ENCODE results near the gene CDK11B.
"Not testable (repeated sequence)": the region's sequence is repeated elsewhere in the genome, so short reads cannot be mapped to it uniquely, and the experiment has no call there.

CDK11B gene

DNA sequence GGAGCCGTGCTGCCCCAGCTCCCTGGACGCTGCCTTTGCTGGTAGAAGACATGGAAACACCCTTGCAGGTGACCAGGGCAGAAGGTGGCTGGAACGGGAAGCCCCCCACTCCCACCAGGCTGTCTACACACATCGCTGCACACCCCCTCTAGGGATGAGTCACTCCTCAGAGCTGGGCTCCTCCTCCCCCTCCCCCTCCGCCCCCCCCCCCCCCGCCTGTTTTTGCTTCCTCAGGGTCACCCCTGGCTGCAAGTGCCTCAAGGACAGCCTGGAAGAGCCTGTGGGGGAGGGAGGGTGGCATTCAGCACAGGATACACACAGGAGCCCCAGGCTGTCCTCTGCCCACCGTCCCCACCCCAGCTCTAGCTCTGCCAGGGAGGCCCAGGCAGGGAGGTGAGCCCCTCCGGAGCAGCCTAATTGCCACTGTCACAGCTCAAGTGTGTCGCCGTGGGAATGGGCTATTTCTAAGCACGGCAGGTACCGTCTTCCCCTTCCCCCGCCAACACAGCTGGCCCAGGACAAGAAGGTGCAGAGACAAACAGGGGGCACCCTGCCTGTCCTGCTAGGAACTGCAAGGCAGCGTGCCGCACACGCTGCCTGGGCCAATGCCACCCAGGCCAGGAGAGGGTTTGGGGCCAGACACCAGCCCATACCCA lies 61.4 kb downstream of the CDK11B start:
- DNase-seq = peak; percentile 57

DNA sequence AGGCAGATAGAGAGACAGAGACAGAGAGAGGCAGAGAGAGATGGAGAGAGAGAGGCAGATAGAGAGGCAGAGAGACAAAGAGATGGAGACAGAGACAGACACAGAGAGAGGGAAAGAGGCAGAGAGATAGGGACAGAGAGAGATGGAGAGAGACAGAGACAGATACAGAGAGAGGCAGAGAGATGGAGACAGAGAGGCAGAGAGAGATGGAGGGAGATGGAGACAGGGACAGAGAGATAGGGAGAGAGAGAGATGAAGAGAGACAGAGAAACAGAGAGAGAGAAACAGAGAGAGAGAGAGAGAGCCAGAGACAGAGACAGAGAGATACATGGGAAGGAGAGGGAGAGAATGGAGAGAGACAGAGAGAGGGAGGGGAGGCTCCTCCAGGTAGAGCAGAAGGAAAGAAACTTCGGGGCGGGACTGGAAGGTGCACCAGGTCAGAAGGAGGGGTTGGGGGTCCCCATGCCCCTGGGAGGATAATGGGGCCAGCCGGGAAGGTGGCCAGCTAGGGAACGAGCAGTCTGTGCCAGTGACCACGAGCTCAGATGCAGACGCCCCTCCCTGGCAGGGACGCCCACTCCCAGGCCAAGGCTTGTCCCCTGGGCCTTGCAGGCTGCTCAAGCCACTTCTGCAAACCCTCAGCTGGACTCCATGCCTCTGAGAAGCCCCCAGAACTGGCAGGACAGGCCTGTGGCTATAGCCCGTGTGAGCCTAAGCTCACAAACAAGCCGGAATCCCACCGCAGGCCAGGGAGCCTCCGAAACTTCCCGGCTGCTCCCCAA lies 62.1 kb downstream of the CDK11B start:
- peak; percentile 51 for DNase-seq

DNA sequence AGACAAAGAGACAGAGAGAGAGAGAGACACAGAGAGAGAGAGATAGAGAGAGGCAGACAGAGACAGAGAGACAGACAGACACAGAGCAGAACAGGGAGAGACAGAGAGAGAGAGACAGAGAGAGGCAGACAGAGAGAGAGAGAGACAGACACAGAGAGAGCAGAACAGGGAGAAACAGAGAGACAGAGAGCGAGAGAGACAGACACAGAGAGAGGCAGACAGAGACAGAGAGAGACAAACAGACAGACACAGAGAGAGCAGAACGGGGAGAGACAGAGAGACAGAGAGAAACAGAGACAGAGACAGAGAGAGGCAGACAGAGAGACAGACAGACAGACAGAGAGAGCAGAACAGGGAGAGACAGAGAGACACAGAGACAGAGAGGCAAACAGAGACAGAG lies 63.5 kb downstream of the CDK11B start:
- not testable (repeated sequence) for DNase-seq

DNA sequence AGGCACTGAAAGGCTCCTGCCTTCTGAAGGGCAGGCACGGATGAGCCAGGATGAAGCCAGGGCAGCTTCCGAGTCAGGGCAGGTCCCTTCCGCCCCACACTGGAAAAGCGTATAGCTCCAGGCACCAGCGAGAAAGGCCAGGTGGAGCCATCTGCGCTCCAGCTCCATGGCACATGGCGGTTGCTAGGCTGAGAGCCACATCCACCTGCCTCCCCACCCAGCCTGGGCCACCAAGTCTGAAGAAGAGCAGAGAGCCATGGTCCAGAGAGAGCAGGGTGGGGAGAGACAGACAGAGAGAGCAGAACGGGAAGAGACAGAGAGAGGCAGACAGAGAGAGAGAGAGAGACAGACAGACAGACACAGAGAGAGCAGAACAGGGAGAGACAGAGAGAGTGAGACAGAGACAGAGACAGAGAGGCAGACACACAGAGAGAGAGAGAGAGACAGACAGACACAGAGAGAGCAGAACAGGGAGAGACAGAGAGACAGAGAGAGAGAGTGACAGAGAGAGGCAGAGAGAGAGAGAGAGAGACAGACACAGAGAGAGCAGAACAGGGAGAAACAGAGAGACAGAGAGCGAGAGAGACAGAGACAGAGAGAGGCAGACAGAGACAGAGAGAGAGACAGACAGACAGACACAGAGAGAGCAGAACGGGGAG lies 64.1 kb downstream of the CDK11B start:
- no peak for DNase-seq

DNA sequence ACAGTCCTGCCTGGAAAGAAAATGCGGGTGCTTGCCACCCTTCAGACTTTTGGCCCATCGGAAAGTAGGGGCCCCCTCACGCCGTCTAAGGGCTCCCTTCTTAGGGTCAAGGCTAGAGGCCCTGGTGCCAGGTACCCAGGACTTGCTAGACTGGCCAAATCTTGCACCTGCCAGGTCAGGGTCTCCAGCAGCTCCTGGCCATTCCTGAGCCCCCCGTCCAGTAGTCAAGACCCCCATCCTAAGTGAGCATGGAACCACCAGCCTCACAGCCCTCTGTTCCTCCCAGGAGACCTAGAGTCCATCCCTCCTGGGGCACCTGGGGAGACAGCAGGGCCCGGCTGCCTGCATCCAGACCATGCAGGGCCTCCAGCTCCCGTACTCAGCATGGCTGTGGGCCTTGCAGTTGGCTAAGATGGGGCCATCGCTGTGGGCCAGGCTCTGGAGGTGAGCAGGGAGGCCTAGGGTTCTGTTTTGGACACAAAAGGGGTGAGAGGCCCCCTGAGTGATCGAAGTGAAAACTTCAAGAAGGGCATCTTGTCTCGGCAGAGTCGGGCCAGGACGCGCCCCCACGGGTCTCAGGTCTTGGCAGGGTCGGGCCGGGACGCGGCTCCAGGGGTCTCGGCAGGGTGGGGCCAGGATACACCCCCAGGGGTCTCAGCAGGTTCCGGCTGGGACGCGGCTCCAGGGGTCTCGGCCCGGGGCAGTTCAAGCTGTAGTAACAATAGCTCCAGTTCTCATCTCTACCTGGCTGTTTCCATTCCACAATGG lies 64.8 kb downstream of the CDK11B start:
- DNase-seq = no peak

DNA sequence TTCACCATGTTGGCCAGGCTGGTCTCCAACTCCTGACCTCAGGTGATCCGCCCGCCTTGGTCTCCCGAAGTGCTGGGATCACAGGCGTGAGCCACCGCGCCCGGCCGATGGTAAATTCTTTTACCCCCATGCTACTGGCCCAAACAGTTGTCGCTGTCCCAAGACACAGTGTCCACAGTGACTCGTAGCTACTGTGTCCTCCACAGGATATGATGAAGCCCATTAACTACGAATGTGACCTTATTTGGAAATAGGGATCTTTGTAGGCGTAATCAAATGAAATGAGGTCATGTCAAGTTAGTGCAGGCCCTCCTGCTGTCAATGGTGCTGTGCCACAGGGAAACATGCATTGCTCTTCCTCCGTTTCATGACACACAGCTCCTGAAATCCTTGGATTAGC lies 67.4 kb downstream of the CDK11B start:
- no peak for DNase-seq
